NCI-H146 treated with DMSO at 0.1 percent for 48 hours (cell line): ENCODE data around the gene SPP1.

Source experiments
- DNase-seq: peaks from one replicate; lab custom pipeline; 2025; ENCODE audit not compliant: unreplicated experiment; lab: John Stamatoyannopoulos, UW

SPP1 gene

GRCh38 chr4:87953826-87954225 lies 21.7 kb upstream of the SPP1 start:
- DNase-seq = no peak

GRCh38 chr4:87956501-87956900 lies 19.0 kb upstream of the SPP1 start:
- no peak for DNase-seq

GRCh38 chr4:87957061-87957460 lies 18.5 kb upstream of the SPP1 start:
- no peak for DNase-seq

GRCh38 chr4:87961993-87962392 lies 13.5 kb upstream of the SPP1 start:
- no peak for DNase-seq

- DNase-seq = no peak
Measured at GRCh38 chr4:87962398-87963146, 12.9 kb upstream of the SPP1 start.

- DNase-seq = no peak
Measured at GRCh38 chr4:87965501-87965975, 10.0 kb upstream of the SPP1 start.

GRCh38 chr4:87966095-87966496 lies 9.4 kb upstream of the SPP1 start:
- DNase-seq = no peak

GRCh38 chr4:87967193-87967592 lies 8.3 kb upstream of the SPP1 start:
- no peak for DNase-seq

GRCh38 chr4:87970121-87970520 lies 5.4 kb upstream of the SPP1 start:
- DNase-seq = no peak

GRCh38 chr4:87971866-87972265 lies 3.6 kb upstream of the SPP1 start:
- no peak for DNase-seq

GRCh38 chr4:87973283-87974169 lies 2.0 kb upstream of the SPP1 start:
- no peak for DNase-seq

GRCh38 chr4:87974856-87975462 lies 555 bp upstream of the SPP1 start:
- DNase-seq = no peak

- DNase-seq = no peak
Measured at GRCh38 chr4:87977521-87978278, 2.2 kb downstream of the SPP1 start.

- no peak for DNase-seq
Measured at GRCh38 chr4:87978681-87979080, 3.2 kb downstream of the SPP1 start.

GRCh38 chr4:87979810-87980209 lies 4.3 kb downstream of the SPP1 start:
- DNase-seq = no peak

- DNase-seq = no peak
Measured at GRCh38 chr4:87981486-87981885, 6.0 kb downstream of the SPP1 start.

- DNase-seq = no peak
Measured at GRCh38 chr4:87982036-87982435, 6.5 kb downstream of the SPP1 start.

- DNase-seq = no peak
Measured at GRCh38 chr4:87982446-87983010, 7.0 kb downstream of the SPP1 start.

- DNase-seq = no peak
Measured at GRCh38 chr4:87983996-87984395, 8.5 kb downstream of the SPP1 start.

- no peak for DNase-seq
Measured at GRCh38 chr4:87985097-87985886, 9.8 kb downstream of the SPP1 start.
